ENCODE results near the gene CORO7. TPM values are rescaled to one million over a fixed set of nuclear protein-coding genes. Genes with fewer than 3 reads are reported as not detected.
"Not testable (repeated sequence)": the region's sequence is repeated elsewhere in the genome, so short reads cannot be mapped to it uniquely, and the experiment has no call there.

The CORO7 gene
- total and polyA plus RNA-seq, 5 donors from 2014 or later = 52.5 to 718 (median 63.6) TPM

GRCh38 chr16:4334724-4335495 lies 81.5 kb downstream of the CORO7 start:
- Histone ChIP-seq H3K9me3 (ENCODE audit: control insufficient read depth in 2 of 2, low read length in 2 of 2) (no peaks in the 10 kb centered on the region), H3K27ac (ENCODE audit: insufficient read depth, low read length, poor library complexity, severe bottlenecking) (no peak overlapping the region), H3K36me3 (ENCODE audit: control insufficient read depth, insufficient read depth, low read length) (peaks cover 7% of the 10 kb centered on the region), H3K4me3 (ENCODE audit: low read depth, low read length) (no peak overlapping the region), H3K27me3 (ENCODE audit: control insufficient read depth, insufficient read depth, low read length) (no peaks in the 10 kb centered on the region), H3K4me1 (ENCODE audit: control insufficient read depth, insufficient read depth, low read length, poor library complexity, severe bottlenecking) (no peaks in the 10 kb centered on the region)
- peaks cover 4% of the 10 kb centered on the region for H3K27me3 Mint-ChIP-seq
- DNase-seq = no peak
- H3K4me3 Mint-ChIP-seq = peak overlapping the region in 1 of 4 donors; percentile 54
- no peak overlapping the region for H3K27ac Mint-ChIP-seq
- ATAC-seq (ENCODE audit: low read depth in 2 of 2) = no peak
- no peaks in the 10 kb centered on the region for H3K9me3 Mint-ChIP-seq
- H3K36me3 Mint-ChIP-seq = no peaks in the 10 kb centered on the region
- peaks cover 0 to under 1% (median 0%) of the 10 kb centered on the region in 4 donors for H3K4me1 Mint-ChIP-seq

- not testable (repeated sequence) for DNase-seq; H3K4me1 ChIP-seq (ENCODE audit: control insufficient read depth, insufficient read depth, low read length, poor library complexity, severe bottlenecking); H3K27me3 Mint-ChIP-seq; H3K4me3 ChIP-seq (ENCODE audit: low read depth, low read length); H3K9me3 ChIP-seq (ENCODE audit: control insufficient read depth in 2 of 2, low read length in 2 of 2); ATAC-seq (ENCODE audit: low read depth in 2 of 2); H3K27ac Mint-ChIP-seq; H3K9me3 Mint-ChIP-seq; H3K4me3 Mint-ChIP-seq; H3K4me1 Mint-ChIP-seq; H3K27me3 ChIP-seq (ENCODE audit: control insufficient read depth, insufficient read depth, low read length); H3K27ac ChIP-seq (ENCODE audit: insufficient read depth, low read length, poor library complexity, severe bottlenecking); H3K36me3 ChIP-seq (ENCODE audit: control insufficient read depth, insufficient read depth, low read length); H3K36me3 Mint-ChIP-seq
These were observed 82.7 kb downstream of the CORO7 start for GRCh38 chr16:4333714-4334113.

- no peak overlapping the region for H3K4me3 Mint-ChIP-seq
- H3K9me3 Mint-ChIP-seq = no peaks in the 10 kb centered on the region
- no peak for ATAC-seq (ENCODE audit: low read depth in 2 of 2)
- no peaks in the 10 kb centered on the region for H3K36me3 ChIP-seq (ENCODE audit: control insufficient read depth, insufficient read depth, low read length)
- H3K4me3 ChIP-seq (ENCODE audit: low read depth, low read length) = no peak overlapping the region
- H3K27me3 Mint-ChIP-seq = peaks cover 4% of the 10 kb centered on the region
- no peak overlapping the region for H3K27ac ChIP-seq (ENCODE audit: insufficient read depth, low read length, poor library complexity, severe bottlenecking)
- H3K9me3 ChIP-seq (ENCODE audit: control insufficient read depth in 2 of 2, low read length in 2 of 2) = no peaks in the 10 kb centered on the region
- no peak overlapping the region for H3K27ac Mint-ChIP-seq
- H3K4me1 Mint-ChIP-seq = peaks cover 0 to 7% (median 0%) of the 10 kb centered on the region in 4 donors
- no peaks in the 10 kb centered on the region for H3K27me3 ChIP-seq (ENCODE audit: control insufficient read depth, insufficient read depth, low read length)
- no peaks in the 10 kb centered on the region for H3K36me3 Mint-ChIP-seq
- DNase-seq = no peak
- H3K4me1 ChIP-seq (ENCODE audit: control insufficient read depth, insufficient read depth, low read length, poor library complexity, severe bottlenecking) = peaks cover 2% of the 10 kb centered on the region
These were observed 83.1 kb downstream of the CORO7 start for GRCh38 chr16:4333308-4333638.

- H3K27me3 Mint-ChIP-seq = peaks cover 4% of the 10 kb centered on the region
- H3K27me3 ChIP-seq (ENCODE audit: control insufficient read depth, insufficient read depth, low read length) = no peaks in the 10 kb centered on the region
- H3K4me1 Mint-ChIP-seq = peaks cover 0 to 10% (median 0%) of the 10 kb centered on the region in 4 donors
- ATAC-seq (ENCODE audit: low read depth in 2 of 2) = no peak
- no peak for DNase-seq
- no peaks in the 10 kb centered on the region for H3K36me3 ChIP-seq (ENCODE audit: control insufficient read depth, insufficient read depth, low read length)
- H3K9me3 Mint-ChIP-seq = no peaks in the 10 kb centered on the region
- H3K4me1 ChIP-seq (ENCODE audit: control insufficient read depth, insufficient read depth, low read length, poor library complexity, severe bottlenecking) = peaks cover 7% of the 10 kb centered on the region
- H3K27ac ChIP-seq (ENCODE audit: insufficient read depth, low read length, poor library complexity, severe bottlenecking) = no peak overlapping the region
- H3K9me3 ChIP-seq (ENCODE audit: control insufficient read depth in 2 of 2, low read length in 2 of 2) = no peaks in the 10 kb centered on the region
- no peak overlapping the region for H3K4me3 ChIP-seq (ENCODE audit: low read depth, low read length)
- H3K4me3 Mint-ChIP-seq = no peak overlapping the region
- H3K27ac Mint-ChIP-seq = no peak overlapping the region
- no peaks in the 10 kb centered on the region for H3K36me3 Mint-ChIP-seq
These were observed 83.6 kb downstream of the CORO7 start for GRCh38 chr16:4332623-4333307.

GRCh38 chr16:4332083-4332482 lies 84.3 kb downstream of the CORO7 start:
- H3K4me3 ChIP-seq (ENCODE audit: low read depth, low read length) = no peak overlapping the region
- H3K4me1 Mint-ChIP-seq = peaks cover 0 to 10% (median 0%) of the 10 kb centered on the region in 4 donors
- no peak overlapping the region for H3K27ac ChIP-seq (ENCODE audit: insufficient read depth, low read length, poor library complexity, severe bottlenecking)
- H3K27me3 ChIP-seq (ENCODE audit: control insufficient read depth, insufficient read depth, low read length) = no peaks in the 10 kb centered on the region
- no peaks in the 10 kb centered on the region for H3K9me3 Mint-ChIP-seq
- no peaks in the 10 kb centered on the region for H3K36me3 ChIP-seq (ENCODE audit: control insufficient read depth, insufficient read depth, low read length)
- DNase-seq (no peak), ATAC-seq (ENCODE audit: low read depth in 2 of 2) (no peak)
- H3K36me3 Mint-ChIP-seq = no peaks in the 10 kb centered on the region
- H3K9me3 ChIP-seq (ENCODE audit: control insufficient read depth in 2 of 2, low read length in 2 of 2) = no peaks in the 10 kb centered on the region
- peaks cover 4% of the 10 kb centered on the region for H3K27me3 Mint-ChIP-seq
- no peak overlapping the region for H3K4me3 Mint-ChIP-seq
- H3K4me1 ChIP-seq (ENCODE audit: control insufficient read depth, insufficient read depth, low read length, poor library complexity, severe bottlenecking) = peaks cover 11% of the 10 kb centered on the region
- H3K27ac Mint-ChIP-seq = no peak overlapping the region

- peaks cover 0 to 12% (median 0%) of the 10 kb centered on the region in 4 donors for H3K4me1 Mint-ChIP-seq
- Histone ChIP-seq H3K9me3 (ENCODE audit: control insufficient read depth in 2 of 2, low read length in 2 of 2) (no peaks in the 10 kb centered on the region), H3K4me3 (ENCODE audit: low read depth, low read length) (no peak overlapping the region), H3K27ac (ENCODE audit: insufficient read depth, low read length, poor library complexity, severe bottlenecking) (no peak overlapping the region), H3K4me1 (ENCODE audit: control insufficient read depth, insufficient read depth, low read length, poor library complexity, severe bottlenecking) (peaks cover 11% of the 10 kb centered on the region), H3K27me3 (ENCODE audit: control insufficient read depth, insufficient read depth, low read length) (no peaks in the 10 kb centered on the region), H3K36me3 (ENCODE audit: control insufficient read depth, insufficient read depth, low read length) (no peaks in the 10 kb centered on the region)
- H3K27me3 Mint-ChIP-seq = peaks cover 4% of the 10 kb centered on the region
- H3K36me3 Mint-ChIP-seq = no peaks in the 10 kb centered on the region
- no peaks in the 10 kb centered on the region for H3K9me3 Mint-ChIP-seq
- DNase-seq = peak; percentile 51 to 69 (median 59)
- H3K4me3 Mint-ChIP-seq = peak overlapping the region in 1 of 4 donors; percentile 52
- no peak overlapping the region for H3K27ac Mint-ChIP-seq
- ATAC-seq (ENCODE audit: low read depth in 2 of 2) = peak; percentile 62
These were observed 86.0 kb downstream of the CORO7 start for GRCh38 chr16:4330277-4330874.

GRCh38 chr16:4328782-4329775 lies 87.3 kb downstream of the CORO7 start:
- H3K36me3 Mint-ChIP-seq = no peaks in the 10 kb centered on the region
- H3K27ac Mint-ChIP-seq = no peak overlapping the region
- H3K9me3 ChIP-seq (ENCODE audit: control insufficient read depth in 2 of 2, low read length in 2 of 2) = no peaks in the 10 kb centered on the region
- DNase-seq = no peak
- no peak overlapping the region for H3K4me3 ChIP-seq (ENCODE audit: low read depth, low read length)
- H3K27me3 ChIP-seq (ENCODE audit: control insufficient read depth, insufficient read depth, low read length) = no peaks in the 10 kb centered on the region
- H3K27me3 Mint-ChIP-seq = peaks cover 4% of the 10 kb centered on the region
- no peaks in the 10 kb centered on the region for H3K36me3 ChIP-seq (ENCODE audit: control insufficient read depth, insufficient read depth, low read length)
- ATAC-seq (ENCODE audit: low read depth in 2 of 2) = no peak
- peaks cover 0 to 12% (median 0%) of the 10 kb centered on the region in 4 donors for H3K4me1 Mint-ChIP-seq
- H3K9me3 Mint-ChIP-seq = no peaks in the 10 kb centered on the region
- no peak overlapping the region for H3K27ac ChIP-seq (ENCODE audit: insufficient read depth, low read length, poor library complexity, severe bottlenecking)
- peaks cover 11% of the 10 kb centered on the region for H3K4me1 ChIP-seq (ENCODE audit: control insufficient read depth, insufficient read depth, low read length, poor library complexity, severe bottlenecking)
- no peak overlapping the region for H3K4me3 Mint-ChIP-seq
